ENCODE measurements around the gene FBLN1.

GRCh38 chr22:45585946-45586540 is 83.4 kb downstream of the FBLN1 start:
- TF ChIP-seq CTCF (IDR thresholded peaks at IDR 0.05), result no peak
- TF ChIP-seq POLR2AphosphoS5 (IDR thresholded peaks at IDR 0.05; ENCODE audit: low read depth, low read length), result no peak
